GM21825 (cell line): ENCODE measurements around the gene PTPRO.
A peak's percentile ranks its signal among the peaks of the same experiment; 100 is the strongest.

Experiments used
- ATAC-seq: cut with Tn5 transposase; IDR thresholded peaks from one replicate; pipeline ENCODE4 v1.9.1; 2021; ENCODE audit warnings: mild to moderate bottlenecking, moderate library complexity; ENCODE audit not compliant: unreplicated experiment

PTPRO gene

DNA sequence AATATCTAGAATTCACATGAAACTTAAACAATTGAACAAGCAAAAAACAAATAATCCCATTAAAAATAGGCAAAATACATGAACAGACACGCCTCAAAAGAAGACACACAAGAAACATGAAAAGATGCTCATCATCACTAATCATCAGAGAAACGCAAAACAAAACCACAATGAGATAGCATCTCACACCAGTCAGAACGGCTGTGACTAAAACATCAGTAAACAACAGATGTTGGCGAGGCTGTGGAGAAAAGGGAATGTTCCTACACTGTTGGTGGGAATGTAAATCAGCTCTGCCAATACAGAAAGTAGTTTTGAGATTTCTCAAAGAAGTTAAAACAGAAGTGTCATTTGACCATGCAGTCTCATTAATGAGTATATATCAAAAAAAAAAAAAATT, 121.3 kb downstream of the PTPRO start:
- no peak for ATAC-seq

DNA sequence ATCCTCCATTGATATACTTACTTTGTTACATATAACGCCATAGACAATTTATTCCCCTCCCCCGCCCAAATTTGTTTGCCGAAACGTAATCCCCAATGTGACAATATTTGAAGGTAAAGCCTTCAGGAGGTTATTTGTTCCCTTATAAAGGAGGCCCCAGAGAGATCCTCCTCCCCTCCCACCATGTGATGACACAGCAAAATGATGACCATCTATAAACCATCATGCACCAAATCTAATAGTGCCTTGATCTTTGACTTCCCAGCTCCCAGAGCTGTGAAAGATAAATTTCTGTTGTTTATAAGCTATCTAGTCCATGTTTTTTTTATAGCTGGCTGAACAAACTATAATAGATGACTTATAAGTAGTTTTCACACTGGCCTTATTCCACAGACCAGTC, 122.2 kb downstream of the PTPRO start:
- no peak for ATAC-seq

DNA sequence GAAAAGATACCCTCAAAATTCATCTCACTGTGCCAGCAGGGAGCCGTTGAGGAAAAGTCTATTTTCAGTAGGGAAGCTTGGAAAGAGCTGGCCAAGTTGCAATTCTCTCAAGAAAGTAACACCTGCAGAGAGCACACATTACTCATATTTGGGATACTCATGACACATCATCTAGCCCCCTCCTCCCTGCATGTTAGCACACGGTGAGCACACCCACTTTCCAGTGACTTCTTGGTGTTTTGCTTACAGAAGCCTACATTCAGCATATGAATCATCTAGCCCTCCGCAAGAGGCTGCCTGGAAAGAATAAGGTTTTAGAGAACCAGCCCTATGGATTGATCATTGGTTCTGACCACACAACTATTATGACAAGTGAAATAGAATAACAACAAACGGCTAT, 124.5 kb downstream of the PTPRO start:
- ATAC-seq = no peak

- no peak for ATAC-seq
Measured at GRCh38 chr12:15453613-15454012, 131.3 kb downstream of the PTPRO start.

DNA sequence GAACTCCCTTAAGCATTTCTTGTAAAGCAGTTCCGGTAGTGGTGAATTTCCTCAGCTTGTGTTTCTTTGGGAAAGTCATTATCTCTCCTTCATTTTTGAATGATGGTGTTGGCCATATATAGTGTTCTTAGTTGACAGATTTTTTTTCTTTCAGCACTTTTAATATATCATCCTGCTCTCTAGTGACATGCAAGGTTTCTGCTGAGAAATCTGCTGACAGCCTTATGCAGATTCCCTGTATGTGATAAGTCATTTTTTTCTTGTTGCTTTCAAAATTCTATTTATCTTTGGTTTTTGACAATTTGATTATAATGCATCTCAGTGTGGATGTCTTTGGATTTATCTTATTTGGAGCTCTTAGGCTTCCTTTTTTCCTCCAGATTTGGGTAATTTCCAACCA, 135.7 kb downstream of the PTPRO start:
- ATAC-seq = no peak

DNA sequence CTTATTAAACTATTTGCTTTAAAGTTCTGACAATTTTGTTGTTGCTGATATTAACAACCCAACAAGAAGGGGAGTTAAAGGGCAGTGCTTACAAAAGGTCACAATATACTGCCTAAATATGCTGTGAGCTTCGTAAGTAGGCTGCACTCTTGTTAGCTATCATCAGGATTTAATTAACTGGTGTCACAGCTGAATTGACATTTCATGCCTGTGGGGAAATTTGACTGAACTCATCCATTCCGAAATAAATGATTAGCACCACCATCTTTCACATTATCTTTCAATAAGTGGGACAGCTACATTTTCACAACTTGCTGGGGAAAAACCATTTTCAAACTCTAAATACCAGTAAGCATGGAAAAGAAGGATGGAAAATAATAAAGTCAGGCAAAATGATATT, 146.6 kb downstream of the PTPRO start:
- no peak for ATAC-seq

- no peak for ATAC-seq
Measured at GRCh38 chr12:15469356-15469755, 147.0 kb downstream of the PTPRO start.

- ATAC-seq = no peak
Measured at GRCh38 chr12:15472036-15472435, 149.7 kb downstream of the PTPRO start.

DNA sequence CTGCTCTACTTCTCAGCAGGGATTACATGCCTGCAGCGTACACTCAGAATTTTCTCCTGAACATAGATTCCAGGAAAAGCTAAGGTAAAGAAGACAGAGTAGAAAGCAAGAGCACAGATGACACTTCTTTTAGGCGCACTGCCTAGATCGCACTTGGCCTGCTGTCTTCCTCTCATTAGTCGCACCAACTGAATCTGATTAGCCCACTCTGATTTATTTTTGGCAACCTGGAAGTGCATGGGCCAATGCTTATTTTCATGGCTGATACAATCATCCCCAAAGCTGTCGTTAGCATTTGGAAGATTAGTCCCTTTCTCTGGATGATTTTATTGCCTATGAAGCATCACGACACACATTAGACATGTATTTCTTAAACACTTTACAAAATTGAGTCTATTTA, 152.5 kb downstream of the PTPRO start:
- ATAC-seq = no peak

GRCh38 chr12:15477761-15478160, 155.5 kb downstream of the PTPRO start:
- no peak for ATAC-seq

DNA sequence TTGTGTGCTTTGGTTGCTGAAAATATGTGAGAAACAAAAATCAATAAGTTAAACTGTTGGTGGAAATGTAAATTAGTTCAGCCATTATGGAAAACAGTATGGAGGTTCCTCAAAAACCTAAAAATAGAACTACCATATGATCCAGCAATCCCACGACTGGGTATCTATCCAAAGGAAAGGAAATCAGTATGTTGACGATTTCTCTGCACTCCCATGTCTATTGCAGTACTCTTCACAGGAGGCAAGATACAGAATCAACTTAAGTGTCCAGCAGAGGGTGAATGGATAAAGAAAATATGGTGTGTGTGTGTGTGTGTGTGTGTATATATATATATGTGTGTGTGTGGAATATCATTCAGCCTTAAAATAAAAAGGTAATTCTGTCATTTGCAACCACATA, 159.5 kb downstream of the PTPRO start:
- no peak for ATAC-seq

- no peak for ATAC-seq
Measured at GRCh38 chr12:15485466-15485865, 163.2 kb downstream of the PTPRO start.

GRCh38 chr12:15486859-15487258, 164.6 kb downstream of the PTPRO start:
- no peak for ATAC-seq

DNA sequence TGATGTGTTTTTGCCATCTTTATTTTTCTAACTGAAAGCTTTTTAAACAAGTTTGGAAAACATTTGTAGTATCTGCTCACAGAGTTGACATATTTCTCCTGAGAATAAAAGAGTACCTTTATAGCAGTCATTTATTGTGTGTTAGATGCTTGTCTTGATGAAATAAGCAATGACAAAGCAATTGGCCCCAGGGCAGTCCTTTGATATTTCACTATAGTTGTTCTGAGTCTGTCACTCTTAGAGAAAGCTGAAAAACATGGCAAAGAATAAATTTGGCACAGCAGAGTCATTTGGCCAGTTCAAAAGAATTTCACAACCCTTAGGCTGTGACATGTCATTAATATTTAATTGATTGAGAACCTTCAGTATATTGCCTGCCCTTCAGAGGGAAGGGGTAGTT, 166.2 kb downstream of the PTPRO start:
- no peak for ATAC-seq

DNA sequence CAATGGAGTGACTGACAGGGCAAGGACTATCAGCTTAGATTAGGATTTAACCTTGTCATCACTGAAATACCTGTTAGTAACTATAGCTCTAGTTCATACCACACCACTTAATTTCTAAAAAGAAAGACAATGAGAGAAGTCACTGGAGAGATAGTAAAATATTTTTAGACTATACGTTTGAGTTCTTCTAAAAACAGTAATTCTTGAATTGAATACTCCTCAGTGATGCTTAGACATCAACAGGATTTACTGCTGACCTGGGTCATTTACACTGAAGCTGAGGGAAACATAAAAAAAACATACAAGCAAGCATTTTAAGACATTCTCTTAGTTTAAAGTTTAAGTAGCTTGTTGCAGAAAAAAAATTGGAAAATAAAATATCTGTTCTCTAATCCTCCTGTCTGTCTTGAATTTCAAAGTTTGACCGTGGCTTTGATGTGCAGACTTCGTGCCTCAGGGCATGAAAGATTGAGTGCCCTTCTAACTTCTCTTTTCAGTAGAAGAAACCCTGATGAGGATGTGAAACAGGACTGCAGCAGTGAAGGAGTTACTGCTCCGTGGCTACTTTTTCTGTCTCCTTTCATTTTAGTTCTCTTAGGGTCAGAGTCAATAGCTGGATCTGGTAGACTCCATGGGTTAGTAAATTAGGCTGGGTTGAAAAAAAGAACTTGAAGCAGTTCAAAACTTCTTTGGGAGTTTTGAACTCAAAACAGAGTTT, 172.2 kb downstream of the PTPRO start:
- peak; percentile 84 for ATAC-seq

GRCh38 chr12:15495746-15496145, 173.4 kb downstream of the PTPRO start:
- no peak for ATAC-seq

- no peak for ATAC-seq
Measured at GRCh38 chr12:15496738-15497137, 174.4 kb downstream of the PTPRO start.

DNA sequence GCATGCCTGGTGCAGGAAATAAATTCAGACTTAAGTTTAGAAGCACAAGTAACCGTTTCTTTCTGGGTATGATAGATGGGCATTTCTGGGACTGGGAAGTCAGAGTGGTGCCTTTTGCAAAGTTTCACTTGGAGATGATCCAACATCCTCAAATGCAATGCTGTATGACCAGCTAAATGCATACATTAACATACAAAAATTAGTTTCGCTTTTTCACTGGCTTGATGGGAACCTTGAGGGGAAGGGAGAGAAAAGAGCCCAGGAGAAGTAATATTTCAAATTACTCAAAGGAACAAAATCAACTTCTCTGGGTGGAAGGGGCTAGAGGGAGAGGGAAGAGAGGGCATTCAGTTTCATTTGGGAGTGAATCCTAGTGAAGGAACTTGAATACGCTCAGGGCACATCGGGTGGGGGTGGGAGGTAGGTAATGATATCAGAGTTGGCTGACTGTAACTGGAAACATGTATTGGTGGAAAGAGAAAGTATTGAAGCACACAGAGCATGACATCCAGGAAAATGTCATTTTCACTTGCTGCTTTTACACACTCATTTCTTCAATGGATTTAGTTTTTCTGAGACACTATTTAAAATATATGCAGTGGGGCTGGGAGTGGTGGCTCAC, 175.5 kb downstream of the PTPRO start:
- ATAC-seq = no peak

DNA sequence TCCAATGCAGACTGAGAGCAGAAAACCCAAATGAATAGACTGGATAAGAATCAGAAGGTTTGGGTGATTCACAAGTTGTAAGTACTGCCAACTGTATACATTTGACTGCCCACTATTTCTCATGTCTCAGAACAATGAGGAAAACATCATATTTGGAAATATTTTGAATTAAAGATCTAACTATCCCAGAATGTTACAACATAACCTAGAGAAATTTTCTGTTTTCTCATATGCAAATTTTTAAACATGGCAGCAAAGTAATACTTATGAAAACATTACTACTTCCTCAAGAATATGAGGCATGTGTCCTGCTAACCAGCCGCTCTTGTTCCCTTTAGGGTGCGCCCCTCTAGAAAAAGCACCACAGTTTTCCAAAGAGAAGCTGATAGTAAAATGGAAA, 179.9 kb downstream of the PTPRO start:
- no peak for ATAC-seq

DNA sequence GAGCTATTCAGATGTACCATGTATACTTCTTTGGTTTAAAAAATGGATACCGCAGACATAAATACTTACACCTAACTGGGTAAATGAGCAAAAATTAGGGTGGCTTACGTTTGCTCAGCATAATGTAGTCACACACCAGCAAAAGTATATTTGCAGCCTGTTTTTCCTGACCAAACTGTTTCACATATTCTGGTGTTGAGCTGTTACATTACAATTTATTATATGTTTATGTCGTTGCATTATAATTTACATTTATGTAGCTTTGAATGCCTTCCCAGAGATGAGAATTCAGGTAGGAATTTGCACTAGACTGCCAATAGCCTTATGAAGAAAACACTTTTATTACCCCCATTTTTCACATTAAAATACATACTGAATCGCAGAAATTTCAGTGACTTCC, 183.3 kb downstream of the PTPRO start:
- ATAC-seq = no peak

DNA sequence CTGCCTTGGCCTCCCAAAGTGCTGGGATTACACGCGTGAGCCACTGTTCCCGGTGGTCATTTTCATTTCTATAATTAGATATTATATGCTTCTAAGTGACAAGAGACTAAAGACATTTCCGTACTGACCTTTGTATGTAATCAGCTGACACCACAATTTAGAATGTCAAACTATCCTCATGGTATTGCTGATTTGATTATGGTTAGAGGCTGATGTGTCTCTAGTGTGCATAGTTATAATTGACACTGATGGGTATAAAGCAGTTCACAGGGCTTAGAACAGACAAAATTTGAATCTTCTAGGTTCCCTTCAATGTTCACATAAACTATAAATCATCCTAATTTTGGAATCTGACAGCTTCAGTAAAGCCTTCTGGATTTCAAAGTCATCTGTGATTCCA, 192.7 kb downstream of the PTPRO start:
- ATAC-seq = no peak

GRCh38 chr12:15520083-15520482, 197.8 kb downstream of the PTPRO start:
- ATAC-seq = no peak

- ATAC-seq = no peak
Measured at GRCh38 chr12:15520844-15521243, 198.5 kb downstream of the PTPRO start.
